Colonic mucosa (tissue), 4 donors: Measurements from ENCODE around the gene CA4. TPM values are rescaled to one million over a fixed set of nuclear protein-coding genes. Genes with fewer than 3 reads are reported as not detected.

Experiments
- DNase-seq: peaks from one replicate; pipeline ENCODE4 v3.0.0-alpha.2; 2020
- H3K27ac ChIP-seq: fragments of 200-600 bp; one replicate; pipeline ENCODE4 v1.8.0; 2021
- H3K27me3 ChIP-seq: fragments of 200-600 bp; one replicate; pipeline ENCODE4 v1.8.0; 2021
- H3K36me3 ChIP-seq: fragments of 200-600 bp; one replicate; pipeline ENCODE4 v1.8.0; 2021
- H3K4me1 ChIP-seq: fragments of 200-600 bp; one replicate; pipeline ENCODE4 v1.8.0; 2021; ENCODE audit warnings: mild to moderate bottlenecking
- H3K4me3 ChIP-seq: fragments of 200-600 bp; one replicate; pipeline ENCODE4 v1.8.0; 2021
- H3K9ac ChIP-seq, 2 donors: one replicate each; pipeline ENCODE4 v1.7.0; 2013; ENCODE audit warnings: control low read depth in 2 of 2, low read depth in 2 of 2, low read length in 2 of 2
- H3K9me3 ChIP-seq: fragments of 200-600 bp; one replicate; pipeline ENCODE4 v1.8.0; 2021
- intact Hi-C: fragments of 100-400 bp; cut with DNase I; formaldehyde crosslinking; loops from one replicate; pipeline ENCODE4 v1.14.1; 2022
- total RNA-seq, 2 donors: library from RNA; stranded (reverse); fragmentation: NEBNext Ultra II Directional in 1 of 2; extraction: Animal tissue kit (Norgen Biotek cat#: 25700) in 1 of 2; gene quantifications; one replicate each; pipeline ENCODE4 v1.2.1, GENCODE V29; 2021
- TF ChIP-seq, protein P1 (sequence below): fragments of 200-600 bp; IDR thresholded peaks from one replicate; pipeline ENCODE4 v1.8.0; 2022; ENCODE audit warnings: antibody characterized with exemption, mild to moderate bottlenecking
- donor health status: healthy.
- donor health status: DM: no; HTN: no; CAD: no.
- donor health status: DM: no; HTN: no; CAD: no.

The CA4 gene
- total RNA-seq, 2 donors from 2014 or later = 111 to 397 TPM

DNA sequence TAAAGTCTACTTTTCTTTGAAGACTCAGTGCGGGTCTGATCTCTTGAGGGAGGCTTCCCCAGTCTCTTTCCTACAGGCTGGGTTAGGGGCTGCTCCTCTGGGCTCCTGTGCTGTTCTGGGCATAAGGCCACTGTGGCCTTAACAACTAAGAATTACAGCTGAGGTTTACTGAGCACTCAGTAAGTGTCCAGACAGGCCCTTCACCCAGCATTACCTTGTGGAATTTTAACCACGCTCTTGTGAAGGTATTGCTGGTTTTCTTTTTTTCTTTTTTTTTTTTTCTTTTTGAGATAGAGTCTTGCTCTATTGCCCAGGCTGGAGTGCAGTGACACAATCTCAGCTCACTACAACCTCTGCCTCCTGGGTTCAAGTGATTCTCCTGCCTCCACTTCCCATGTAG lies 3.6 kb upstream of the CA4 start:
- Histone ChIP-seq H3K9ac (no peak overlapping the region), H3K36me3 (no peaks in the 10 kb centered on the region), H3K9me3 (no peaks in the 10 kb centered on the region), H3K4me3 (no peak overlapping the region), H3K27ac (no peak overlapping the region), H3K4me1 (peaks cover 15% of the 10 kb centered on the region), H3K27me3 (peaks cover 32% of the 10 kb centered on the region)
- TF ChIP-seq, protein P1, sequence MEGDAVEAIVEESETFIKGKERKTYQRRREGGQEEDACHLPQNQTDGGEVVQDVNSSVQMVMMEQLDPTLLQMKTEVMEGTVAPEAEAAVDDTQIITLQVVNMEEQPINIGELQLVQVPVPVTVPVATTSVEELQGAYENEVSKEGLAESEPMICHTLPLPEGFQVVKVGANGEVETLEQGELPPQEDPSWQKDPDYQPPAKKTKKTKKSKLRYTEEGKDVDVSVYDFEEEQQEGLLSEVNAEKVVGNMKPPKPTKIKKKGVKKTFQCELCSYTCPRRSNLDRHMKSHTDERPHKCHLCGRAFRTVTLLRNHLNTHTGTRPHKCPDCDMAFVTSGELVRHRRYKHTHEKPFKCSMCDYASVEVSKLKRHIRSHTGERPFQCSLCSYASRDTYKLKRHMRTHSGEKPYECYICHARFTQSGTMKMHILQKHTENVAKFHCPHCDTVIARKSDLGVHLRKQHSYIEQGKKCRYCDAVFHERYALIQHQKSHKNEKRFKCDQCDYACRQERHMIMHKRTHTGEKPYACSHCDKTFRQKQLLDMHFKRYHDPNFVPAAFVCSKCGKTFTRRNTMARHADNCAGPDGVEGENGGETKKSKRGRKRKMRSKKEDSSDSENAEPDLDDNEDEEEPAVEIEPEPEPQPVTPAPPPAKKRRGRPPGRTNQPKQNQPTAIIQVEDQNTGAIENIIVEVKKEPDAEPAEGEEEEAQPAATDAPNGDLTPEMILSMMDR = no peak
- DNase-seq = no peak
- intact Hi-C loops = no loop called here

DNA sequence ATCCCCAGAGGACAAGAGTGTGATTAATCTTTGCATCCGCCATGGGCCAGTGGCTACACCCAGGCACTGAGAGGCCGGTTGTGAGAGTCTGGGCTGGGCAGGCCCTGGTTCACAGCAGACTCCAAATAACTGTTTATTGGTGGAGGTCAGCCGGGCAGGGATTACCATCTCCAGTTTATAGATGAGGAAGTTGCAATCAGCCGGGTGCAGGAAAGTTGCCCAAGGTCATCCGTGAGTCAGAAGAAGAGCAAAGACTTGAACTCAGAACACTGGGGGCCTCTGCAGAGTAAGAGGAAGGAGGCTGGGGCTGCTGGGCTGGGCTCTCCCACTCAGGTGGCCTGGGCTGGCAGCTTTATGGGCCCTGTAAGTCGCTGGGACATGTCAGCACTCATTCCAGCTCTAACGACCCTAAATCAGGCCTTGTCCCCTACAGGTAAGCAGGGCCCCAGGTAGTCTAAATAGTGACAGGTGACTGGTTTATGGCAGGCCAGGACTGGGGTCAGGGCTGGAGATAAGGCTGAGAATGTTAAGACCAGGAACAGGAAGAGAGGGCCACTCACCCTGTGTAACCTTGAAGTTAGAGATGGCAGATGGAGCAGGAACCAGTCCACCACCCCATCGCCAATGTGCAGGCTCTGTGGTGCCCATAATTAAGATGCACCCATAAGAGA lies 2.1 kb upstream of the CA4 start:
- Histone ChIP-seq H3K9ac (no peak overlapping the region), H3K4me3 (no peak overlapping the region), H3K9me3 (no peaks in the 10 kb centered on the region), H3K27me3 (peaks cover 30% of the 10 kb centered on the region), H3K36me3 (no peaks in the 10 kb centered on the region), H3K4me1 (peaks cover 13% of the 10 kb centered on the region), H3K27ac (peak overlapping the region; percentile 44)
- TF ChIP-seq, protein P1 = no peak
- DNase-seq = peak; percentile 71
- intact Hi-C loops = no loop called here

DNA sequence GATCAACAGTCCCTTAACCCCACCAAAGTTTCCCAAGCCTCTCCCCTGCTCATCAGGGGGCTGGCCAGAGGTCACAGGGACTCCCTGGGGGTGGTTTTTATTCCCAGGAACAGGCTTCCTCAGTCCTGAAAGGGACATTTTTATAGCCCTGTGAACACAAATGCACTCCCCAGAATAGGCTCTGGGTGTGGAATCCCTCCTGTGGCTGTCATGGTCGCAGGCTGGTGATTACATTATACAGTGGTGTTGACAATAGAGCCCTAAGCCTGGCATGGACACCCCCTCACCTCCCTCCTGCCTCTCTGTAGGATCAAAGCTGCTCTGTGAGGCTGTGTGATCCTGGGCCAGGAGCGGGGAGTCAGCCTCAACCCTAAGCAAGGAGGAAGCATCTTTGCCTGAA lies 1.4 kb upstream of the CA4 start:
- TF ChIP-seq, protein P1 = no peak
- intact Hi-C loops = no loop called here
- H3K4me1 ChIP-seq = peaks cover 13% of the 10 kb centered on the region
- H3K36me3 ChIP-seq = no peaks in the 10 kb centered on the region
- H3K9ac ChIP-seq = no peak overlapping the region
- H3K4me3 ChIP-seq = no peak overlapping the region
- H3K9me3 ChIP-seq = no peaks in the 10 kb centered on the region
- DNase-seq = no peak
- H3K27me3 ChIP-seq = peaks cover 30% of the 10 kb centered on the region
- peak overlapping the region; percentile 32 for H3K27ac ChIP-seq

DNA sequence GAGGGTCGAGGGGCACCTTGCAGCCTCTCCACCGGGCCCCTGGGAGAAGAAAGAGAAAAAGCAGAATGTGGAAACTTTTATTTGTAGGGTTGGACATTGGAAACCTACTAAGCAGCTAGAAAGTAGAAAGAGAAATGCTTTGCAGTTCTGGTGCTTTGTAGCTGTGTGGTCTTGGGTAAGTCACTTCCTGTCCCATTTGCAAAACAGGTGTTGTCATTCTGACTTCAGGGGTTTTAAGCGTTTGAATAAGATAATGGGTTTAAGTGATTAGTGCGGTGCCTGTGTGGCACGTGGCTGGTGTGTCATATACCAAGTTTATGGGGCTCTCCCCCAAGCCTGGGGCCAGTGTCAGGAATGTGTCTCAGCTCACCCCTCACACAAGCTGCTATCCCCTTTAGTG lies 1.6 kb downstream of the CA4 start:
- no peak for DNase-seq
- H3K27ac ChIP-seq = no peak overlapping the region
- H3K9me3 ChIP-seq = no peaks in the 10 kb centered on the region
- H3K4me3 ChIP-seq = peak overlapping the region; percentile 43
- H3K27me3 ChIP-seq = peaks cover 30% of the 10 kb centered on the region
- H3K9ac ChIP-seq = peak overlapping the region; percentile 18 to 34
- TF ChIP-seq, protein P1 = no peak
- no peaks in the 10 kb centered on the region for H3K36me3 ChIP-seq
- intact Hi-C loops = no loop called here
- peaks cover 13% of the 10 kb centered on the region for H3K4me1 ChIP-seq

DNA sequence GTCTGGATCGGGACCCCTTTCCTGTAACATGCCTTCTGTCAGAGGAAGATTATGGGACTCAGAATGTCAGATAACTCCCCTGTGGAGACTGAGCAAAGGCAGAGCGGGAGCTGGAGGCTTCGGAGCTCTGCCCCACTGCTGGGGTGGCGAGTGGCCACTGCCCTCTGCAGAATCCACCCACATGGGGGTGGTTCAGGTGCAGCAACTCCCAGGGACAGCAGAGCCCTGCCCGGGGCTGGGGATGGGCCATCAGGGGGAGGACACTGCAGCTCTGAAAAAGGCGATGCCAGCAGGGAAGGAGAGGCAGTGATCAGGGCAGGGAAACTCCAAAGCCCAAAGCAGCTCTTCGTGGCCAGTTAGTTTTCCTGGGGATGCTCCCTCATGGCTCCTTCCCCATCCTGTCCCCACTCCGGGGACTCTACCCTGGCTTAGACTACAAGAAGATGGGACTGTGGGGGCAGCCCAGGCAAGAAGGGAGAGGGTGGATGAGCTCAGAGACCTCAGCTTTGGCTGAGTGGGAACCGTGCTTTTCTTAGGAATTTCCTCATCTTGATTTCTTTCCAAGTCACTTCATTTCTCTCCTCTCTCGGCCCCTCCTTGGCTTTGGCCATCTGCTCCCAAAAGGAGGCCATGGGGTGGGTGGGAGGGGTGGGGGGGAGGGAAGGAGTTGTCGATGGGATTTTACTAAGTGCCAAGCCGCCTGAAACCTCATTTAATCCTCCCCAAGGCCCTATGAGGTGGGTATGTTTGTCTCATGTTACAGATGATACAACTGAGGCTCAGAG lies 4.0 kb downstream of the CA4 start:
- Histone ChIP-seq H3K27me3 (peaks cover 24% of the 10 kb centered on the region), H3K4me3 (no peak overlapping the region), H3K36me3 (no peaks in the 10 kb centered on the region), H3K9ac (no peak overlapping the region), H3K27ac (no peak overlapping the region), H3K9me3 (no peaks in the 10 kb centered on the region), H3K4me1 (peaks cover 4% of the 10 kb centered on the region)
- TF ChIP-seq, protein P1 = no peak
- no peak for DNase-seq
- intact Hi-C loops = no loop called here
